ENCODE data around the gene FAIM2. TPM values are rescaled to one million over a fixed set of nuclear protein-coding genes. Genes with fewer than 3 reads are reported as not detected.

Gene FAIM2
- polyA plus RNA-seq, 1 donor: 3.5 TPM

GRCh38 chr12:49920915-49921286 is 17.2 kb upstream of the FAIM2 start:
- no peak for DNase-seq

GRCh38 chr12:49920241-49920914 is 16.7 kb upstream of the FAIM2 start:
- DNase-seq: no peak

- DNase-seq: no peak
Measured at GRCh38 chr12:49917788-49918173, 14.1 kb upstream of the FAIM2 start.

DNA sequence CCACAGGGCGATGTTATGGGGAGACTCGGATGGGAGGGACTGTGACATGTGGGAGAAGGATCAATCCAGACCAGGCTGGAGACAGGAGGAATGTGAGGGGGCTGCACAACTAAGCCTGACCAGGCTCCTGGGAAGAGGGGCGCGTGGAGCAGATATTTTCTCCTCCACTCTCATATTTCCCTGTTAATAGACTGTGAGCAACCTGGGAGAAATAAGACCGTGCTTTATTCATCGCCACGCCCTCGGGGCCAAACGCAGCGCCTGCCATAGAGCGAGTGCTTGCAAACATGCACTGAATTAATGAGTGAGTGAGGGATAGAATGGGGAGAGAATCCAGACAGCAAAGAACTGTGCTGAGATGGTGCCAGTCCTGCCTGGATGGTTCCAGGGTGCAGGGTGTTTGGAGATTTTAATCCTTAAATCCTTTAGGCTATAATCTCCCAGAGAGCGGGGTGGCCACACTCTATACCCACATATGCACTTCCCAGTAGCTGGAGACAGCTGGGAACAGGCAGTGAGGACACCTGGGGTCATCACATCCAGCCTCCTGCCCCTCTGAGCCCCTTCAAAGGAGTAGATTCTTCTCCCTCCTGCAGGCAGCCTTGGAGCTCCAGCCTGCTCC is 13.6 kb upstream of the FAIM2 start:
- no peak for DNase-seq

GRCh38 chr12:49916129-49916919 is 12.6 kb upstream of the FAIM2 start:
- no peak for DNase-seq

DNA sequence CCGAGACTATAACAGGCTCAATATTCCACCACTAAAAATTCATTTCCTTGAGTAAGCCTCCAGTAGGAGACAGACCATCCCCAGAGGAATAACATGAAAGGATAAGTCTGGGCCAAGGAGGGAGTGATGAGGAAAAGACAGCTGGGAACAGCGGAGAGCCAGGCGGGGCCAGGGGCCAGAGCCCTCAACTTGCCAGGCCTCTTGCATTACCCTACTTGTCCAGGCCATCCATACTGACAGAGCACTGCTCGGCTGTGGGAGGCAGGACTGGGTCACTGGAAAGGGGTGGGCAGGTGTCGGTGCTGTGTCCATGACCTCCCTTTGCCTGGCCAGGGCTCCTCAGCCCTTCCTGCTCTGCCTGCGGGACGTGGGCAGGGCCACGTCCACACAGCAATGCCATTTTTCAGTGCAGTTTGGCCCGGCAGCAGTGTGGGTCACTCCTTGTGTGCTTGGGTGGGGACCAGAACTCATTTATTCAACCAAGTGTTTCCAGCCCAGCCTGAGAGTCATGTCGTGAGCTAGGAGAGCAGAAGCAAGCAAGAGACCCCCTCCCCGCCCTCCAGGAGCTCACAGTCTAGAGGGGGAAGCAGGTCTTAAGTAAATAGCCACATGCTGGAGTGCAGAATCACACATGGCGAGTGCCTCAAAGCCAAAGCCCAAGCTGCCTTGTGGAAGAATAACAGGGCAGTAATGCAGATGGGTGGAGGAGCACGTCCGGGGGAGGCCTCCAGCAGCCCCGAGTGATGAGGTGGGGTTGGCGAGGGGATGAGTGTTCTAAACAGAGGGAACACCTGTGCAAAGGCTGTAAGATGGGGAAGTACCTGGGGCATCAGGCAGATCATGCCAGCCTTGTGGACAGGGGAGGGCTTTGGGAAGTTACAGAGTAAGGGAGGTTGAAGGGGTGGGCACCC is 8.9 kb upstream of the FAIM2 start:
- no peak for DNase-seq

DNA sequence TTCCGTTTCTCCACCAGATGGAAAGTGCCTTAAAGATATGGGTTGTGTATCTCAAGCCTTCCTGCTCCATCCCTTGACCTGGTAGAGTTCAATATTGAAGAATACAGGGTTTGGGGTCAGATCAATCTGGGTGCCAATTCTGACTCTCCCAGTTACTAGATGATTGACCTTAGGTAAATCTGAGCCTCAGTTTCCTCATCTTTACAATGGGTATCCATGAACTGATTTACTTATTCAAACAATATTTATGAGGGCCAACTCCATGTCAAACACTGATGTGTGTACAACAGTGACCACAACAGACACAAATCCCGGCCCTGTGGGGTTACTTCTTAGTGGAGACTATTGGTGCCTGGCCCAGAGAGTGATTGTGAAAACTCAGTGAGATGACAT is 7.5 kb upstream of the FAIM2 start:
- DNase-seq: no peak

DNA sequence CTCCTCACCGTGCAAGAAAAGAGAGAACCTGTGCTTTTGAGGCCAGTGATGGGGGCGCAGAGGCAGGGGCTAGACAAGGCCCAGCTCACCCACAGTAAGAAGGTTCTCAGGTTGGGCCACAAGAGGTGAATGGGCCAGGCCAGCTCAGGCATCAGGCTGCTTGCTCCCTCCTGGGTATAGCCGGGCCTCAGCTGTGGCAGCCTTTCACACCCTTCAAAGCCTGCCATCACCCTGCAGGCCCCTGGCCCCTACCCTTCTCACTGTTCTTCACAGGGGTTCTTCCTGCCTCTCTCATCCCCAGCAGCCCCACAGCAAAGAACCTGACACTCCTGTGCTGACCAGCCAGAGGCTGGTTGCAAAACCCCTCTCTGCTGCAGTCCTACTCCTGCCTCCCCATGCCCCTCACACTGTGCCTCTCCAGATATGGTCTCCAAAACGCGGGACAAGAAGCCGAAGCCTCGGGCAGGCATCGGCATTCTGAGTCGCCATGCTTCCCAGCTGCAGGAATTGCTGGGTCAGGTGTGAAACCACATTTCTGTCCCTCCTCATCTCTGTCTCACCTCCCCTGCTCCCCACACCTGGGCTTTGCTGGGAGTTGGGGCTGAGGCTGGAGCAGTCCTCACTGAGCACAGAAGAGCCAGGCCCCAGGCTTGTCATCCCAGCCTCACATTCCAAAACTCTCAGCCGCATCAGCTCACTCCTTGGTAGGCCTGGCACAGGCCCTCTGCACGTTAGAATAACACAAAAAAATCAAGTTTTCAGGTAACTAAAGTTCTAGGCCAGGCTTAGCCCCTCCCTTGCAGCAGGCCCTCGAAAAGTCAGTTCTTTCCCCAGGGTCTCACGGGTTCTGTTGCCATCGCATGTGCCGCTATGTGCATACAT is 6.9 kb upstream of the FAIM2 start:
- no peak for DNase-seq

GRCh38 chr12:49909826-49910225 is 6.1 kb upstream of the FAIM2 start:
- peak; percentile 64 for DNase-seq

DNA sequence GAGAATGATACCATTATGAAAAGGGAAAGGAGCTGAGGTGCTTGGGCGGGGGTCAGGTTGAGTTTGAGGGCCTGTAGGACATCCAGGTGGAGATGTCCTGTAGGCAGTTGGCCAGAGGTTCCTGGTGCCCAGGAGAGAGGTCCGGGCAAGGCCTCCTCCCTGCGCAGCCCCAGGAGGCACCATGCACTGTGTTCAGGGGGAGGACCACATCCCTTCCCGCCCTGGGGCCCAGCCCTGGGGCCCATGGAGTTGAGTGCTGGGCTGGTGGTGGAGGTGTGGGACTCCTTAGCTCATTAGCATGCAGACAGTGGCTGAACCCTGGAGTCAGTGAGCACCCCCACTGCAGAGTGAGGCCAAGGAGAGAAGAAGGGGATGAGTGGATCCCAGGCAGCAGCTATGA is 5.7 kb upstream of the FAIM2 start:
- DNase-seq: no peak

DNA sequence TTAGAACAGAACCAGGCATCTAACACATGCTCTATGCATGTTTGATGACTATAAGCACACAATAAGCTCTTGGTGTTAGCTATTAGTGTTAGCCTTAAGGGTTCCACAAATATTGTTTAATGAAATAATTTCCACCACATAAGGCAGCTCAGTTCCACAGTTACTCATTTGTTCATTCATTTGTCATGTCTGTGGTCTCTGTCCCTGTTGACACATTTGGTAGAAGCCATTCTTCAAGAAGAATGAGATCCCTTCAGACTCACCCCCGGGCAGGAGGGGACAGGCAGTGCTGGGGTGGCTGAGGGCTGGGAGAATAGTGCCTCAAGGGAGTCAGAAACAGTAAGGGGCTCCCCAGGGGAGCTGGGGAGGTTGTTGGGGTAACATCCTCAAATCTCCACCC is 3.7 kb upstream of the FAIM2 start:
- no peak for DNase-seq

DNA sequence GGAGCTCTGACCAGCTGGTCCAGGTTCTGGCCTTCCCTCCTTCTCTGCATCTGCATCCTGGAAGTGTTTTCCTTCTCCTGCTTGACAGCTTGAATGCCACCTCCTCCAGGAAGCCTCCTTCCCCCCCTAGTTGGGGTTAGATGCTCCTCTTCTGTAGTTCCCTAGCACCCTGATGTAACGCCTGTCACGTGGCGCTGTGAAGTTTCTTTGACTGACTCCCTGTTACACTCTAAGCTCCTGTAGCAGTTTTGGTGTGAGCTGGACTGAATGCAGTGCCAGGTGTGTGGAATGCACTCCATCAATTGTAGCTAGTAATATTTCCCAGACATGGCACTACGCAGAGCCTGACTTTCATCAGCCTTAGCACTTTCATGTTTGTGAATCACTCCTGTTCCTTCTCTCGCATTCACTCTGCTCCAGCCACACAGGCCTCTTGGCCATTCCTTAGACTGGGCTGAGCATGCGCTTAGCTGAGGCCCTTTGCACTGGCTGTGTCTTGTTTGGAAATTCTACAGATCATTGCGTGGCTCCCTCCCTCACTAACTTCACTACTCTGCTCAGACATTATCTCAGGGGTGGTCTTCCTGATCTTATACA is 2.1 kb upstream of the FAIM2 start:
- DNase-seq: no peak

DNA sequence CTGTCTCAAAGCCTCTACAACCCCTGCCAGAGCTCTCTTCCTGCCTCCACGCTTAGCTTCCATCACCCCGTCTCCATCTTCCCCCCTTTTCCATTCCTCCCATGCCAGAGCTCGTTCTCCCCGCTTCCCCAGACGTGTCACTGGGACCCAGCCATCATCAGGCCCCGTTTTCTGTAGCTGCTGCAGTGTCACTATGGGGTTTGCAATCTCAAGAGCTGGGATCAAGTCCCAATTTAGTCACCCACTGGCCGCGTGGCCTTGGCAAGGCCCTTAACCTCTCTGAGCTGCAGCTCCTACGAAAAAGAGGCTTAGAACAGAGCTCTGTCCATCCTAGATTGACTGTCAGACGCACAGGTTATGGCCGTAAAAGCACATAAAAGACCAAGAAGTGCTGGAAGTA is 901 bp upstream of the FAIM2 start:
- no peak for DNase-seq

DNA sequence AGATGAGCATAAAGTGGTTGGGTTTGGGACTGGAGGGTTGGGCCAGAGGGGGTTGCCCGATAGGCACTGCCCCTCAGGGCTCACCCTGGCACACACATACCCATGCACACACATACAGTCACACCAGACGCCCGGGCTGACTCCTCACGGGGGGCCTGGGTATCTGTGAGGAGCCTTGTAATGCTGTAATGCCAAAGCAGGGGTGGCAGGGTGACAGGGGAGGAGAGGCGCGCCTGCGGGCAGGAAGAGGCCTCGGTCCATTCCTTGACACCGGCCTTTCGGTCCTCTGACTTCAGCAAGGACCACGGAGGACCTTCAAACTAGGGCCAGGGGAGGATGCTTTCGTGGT is 375 bp downstream of the FAIM2 start:
- no peak for DNase-seq

GRCh38 chr12:49902399-49903350 is 1.0 kb downstream of the FAIM2 start:
- peak; percentile 60 for DNase-seq

- no peak for DNase-seq
Measured at GRCh38 chr12:49901986-49902385, 1.7 kb downstream of the FAIM2 start.

- DNase-seq: no peak
Measured at GRCh38 chr12:49901026-49901425, 2.7 kb downstream of the FAIM2 start.

DNA sequence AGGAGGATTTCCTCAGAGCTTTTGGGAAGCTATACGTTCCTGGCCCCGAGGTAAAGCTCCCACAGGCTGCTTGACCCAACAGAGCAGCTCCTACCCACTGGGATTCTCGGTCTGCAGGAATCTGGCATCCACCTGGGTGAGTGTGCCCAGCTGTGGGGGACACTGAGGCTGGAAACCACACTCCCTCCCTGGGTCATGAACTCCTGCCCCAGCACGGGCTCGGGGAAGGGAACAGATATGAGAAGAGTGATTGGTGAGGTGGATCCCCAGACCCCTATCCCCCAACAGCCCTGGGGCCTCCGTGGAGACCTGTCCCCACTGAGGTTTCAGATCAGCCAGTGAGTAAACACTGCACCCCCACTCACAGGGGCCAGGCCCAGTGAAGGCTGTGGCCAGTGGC is 3.3 kb downstream of the FAIM2 start:
- no peak for DNase-seq

- DNase-seq: no peak
Measured at GRCh38 chr12:49899921-49900320, 3.8 kb downstream of the FAIM2 start.

GRCh38 chr12:49899286-49899843 is 4.3 kb downstream of the FAIM2 start:
- no peak for DNase-seq
